ENCODE measurements around the gene VAMP5. TPM values are rescaled to one million over a fixed set of nuclear protein-coding genes. Genes with fewer than 3 reads are reported as not detected.

Gene VAMP5
- total and polyA plus RNA-seq, 2 experiments from 2014 or later: 0.87 to 7.8 TPM

DNA sequence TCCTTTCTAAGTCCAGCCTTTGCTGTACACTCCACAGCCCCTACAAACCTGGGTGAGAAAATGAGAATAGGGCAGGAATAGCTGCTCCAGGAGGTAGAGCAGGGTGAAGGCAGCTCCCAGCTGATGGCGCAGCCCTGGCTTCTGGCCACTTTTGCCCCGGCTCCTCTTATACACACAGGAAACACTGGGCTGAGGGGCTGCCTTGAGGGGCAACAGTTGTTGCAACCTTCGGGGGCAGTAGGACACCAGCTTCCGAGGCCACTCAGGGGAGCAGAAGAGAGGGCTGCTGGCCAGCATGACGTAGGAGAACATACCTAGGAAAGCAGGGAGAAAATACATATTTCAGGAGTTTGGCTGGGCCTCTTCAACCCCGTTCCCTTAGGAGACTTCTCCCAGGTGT lies 31.0 kb upstream of the VAMP5 start:
- Histone ChIP-seq H3K4me3 (no peak overlapping the region), H3K36me3 (ENCODE audit: insufficient read depth) (peaks cover 34% of the 10 kb centered on the region), H3K27ac (ENCODE audit: low read depth) (no peak overlapping the region), H3K9me2 (ENCODE audit: insufficient read depth) (no peaks in the 10 kb centered on the region), H3K27me3 (ENCODE audit: insufficient read depth) (no peaks in the 10 kb centered on the region), H3F3A (replicated peaks; ENCODE audit: low read depth) (peaks cover 3% of the 10 kb centered on the region; the same call in 1 of the 2 replicates), H3K4me1 (ENCODE audit: insufficient read depth) (no peaks in the 10 kb centered on the region), H4K20me1 (replicated peaks; ENCODE audit: insufficient read depth) (peaks cover 9% of the 10 kb centered on the region; the same call in 1 of the 2 replicates), H3K79me2 (replicated peaks; ENCODE audit: insufficient read depth) (peaks cover 4% of the 10 kb centered on the region; the same call in 1 of the 2 replicates), H2AFZ (no peak overlapping the region), H3K4me2 (no peak overlapping the region)
- H3K9me3 Mint-ChIP-seq: no peaks in the 10 kb centered on the region
- TF ChIP-seq EZH2phosphoT487 (IDR thresholded peaks at IDR 0.05; ENCODE audit: unreplicated experiment): no peak
- no peak for TF ChIP-seq NANOG (IDR thresholded peaks at IDR 0.05; ENCODE audit: borderline replicate concordance)
- TF ChIP-seq STAT1 (IDR thresholded peaks at IDR 0.05; ENCODE audit: unreplicated experiment): no peak
- TF ChIP-seq, protein P1, sequence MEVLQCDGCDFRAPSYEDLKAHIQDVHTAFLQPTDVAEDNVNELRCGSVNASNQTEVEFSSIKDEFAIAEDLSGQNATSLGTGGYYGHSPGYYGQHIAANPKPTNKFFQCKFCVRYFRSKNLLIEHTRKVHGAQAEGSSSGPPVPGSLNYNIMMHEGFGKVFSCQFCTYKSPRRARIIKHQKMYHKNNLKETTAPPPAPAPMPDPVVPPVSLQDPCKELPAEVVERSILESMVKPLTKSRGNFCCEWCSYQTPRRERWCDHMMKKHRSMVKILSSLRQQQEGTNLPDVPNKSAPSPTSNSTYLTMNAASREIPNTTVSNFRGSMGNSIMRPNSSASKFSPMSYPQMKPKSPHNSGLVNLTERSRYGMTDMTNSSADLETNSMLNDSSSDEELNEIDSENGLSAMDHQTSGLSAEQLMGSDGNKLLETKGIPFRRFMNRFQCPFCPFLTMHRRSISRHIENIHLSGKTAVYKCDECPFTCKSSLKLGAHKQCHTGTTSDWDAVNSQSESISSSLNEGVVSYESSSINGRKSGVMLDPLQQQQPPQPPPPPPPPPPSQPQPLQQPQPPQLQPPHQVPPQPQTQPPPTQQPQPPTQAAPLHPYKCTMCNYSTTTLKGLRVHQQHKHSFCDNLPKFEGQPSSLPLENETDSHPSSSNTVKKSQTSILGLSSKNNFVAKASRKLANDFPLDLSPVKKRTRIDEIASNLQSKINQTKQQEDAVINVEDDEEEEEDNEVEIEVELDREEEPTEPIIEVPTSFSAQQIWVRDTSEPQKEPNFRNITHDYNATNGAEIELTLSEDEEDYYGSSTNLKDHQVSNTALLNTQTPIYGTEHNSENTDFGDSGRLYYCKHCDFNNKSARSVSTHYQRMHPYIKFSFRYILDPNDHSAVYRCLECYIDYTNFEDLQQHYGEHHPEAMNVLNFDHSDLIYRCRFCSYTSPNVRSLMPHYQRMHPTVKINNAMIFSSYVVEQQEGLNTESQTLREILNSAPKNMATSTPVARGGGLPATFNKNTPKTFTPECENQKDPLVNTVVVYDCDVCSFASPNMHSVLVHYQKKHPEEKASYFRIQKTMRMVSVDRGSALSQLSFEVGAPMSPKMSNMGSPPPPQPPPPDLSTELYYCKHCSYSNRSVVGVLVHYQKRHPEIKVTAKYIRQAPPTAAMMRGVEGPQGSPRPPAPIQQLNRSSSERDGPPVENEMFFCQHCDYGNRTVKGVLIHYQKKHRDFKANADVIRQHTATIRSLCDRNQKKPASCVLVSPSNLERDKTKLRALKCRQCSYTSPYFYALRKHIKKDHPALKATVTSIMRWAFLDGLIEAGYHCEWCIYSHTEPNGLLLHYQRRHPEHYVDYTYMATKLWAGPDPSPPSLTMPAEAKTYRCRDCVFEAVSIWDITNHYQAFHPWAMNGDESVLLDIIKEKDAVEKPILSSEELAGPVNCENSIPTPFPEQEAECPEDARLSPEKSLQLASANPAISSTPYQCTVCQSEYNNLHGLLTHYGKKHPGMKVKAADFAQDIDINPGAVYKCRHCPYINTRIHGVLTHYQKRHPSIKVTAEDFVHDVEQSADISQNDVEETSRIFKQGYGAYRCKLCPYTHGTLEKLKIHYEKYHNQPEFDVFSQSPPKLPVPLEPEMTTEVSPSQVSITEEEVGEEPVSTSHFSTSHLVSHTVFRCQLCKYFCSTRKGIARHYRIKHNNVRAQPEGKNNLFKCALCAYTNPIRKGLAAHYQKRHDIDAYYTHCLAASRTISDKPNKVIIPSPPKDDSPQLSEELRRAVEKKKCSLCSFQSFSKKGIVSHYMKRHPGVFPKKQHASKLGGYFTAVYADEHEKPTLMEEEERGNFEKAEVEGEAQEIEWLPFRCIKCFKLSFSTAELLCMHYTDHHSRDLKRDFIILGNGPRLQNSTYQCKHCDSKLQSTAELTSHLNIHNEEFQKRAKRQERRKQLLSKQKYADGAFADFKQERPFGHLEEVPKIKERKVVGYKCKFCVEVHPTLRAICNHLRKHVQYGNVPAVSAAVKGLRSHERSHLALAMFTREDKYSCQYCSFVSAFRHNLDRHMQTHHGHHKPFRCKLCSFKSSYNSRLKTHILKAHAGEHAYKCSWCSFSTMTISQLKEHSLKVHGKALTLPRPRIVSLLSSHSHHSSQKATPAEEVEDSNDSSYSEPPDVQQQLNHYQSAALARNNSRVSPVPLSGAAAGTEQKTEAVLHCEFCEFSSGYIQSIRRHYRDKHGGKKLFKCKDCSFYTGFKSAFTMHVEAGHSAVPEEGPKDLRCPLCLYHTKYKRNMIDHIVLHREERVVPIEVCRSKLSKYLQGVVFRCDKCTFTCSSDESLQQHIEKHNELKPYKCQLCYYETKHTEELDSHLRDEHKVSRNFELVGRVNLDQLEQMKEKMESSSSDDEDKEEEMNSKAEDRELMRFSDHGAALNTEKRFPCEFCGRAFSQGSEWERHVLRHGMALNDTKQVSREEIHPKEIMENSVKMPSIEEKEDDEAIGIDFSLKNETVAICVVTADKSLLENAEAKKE (CRISPR knock-in tag; IDR thresholded peaks at IDR 0.05): no peak
- TF ChIP-seq, protein P2, sequence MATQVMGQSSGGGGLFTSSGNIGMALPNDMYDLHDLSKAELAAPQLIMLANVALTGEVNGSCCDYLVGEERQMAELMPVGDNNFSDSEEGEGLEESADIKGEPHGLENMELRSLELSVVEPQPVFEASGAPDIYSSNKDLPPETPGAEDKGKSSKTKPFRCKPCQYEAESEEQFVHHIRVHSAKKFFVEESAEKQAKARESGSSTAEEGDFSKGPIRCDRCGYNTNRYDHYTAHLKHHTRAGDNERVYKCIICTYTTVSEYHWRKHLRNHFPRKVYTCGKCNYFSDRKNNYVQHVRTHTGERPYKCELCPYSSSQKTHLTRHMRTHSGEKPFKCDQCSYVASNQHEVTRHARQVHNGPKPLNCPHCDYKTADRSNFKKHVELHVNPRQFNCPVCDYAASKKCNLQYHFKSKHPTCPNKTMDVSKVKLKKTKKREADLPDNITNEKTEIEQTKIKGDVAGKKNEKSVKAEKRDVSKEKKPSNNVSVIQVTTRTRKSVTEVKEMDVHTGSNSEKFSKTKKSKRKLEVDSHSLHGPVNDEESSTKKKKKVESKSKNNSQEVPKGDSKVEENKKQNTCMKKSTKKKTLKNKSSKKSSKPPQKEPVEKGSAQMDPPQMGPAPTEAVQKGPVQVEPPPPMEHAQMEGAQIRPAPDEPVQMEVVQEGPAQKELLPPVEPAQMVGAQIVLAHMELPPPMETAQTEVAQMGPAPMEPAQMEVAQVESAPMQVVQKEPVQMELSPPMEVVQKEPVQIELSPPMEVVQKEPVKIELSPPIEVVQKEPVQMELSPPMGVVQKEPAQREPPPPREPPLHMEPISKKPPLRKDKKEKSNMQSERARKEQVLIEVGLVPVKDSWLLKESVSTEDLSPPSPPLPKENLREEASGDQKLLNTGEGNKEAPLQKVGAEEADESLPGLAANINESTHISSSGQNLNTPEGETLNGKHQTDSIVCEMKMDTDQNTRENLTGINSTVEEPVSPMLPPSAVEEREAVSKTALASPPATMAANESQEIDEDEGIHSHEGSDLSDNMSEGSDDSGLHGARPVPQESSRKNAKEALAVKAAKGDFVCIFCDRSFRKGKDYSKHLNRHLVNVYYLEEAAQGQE (IDR thresholded peaks at IDR 0.05; ENCODE audit: unreplicated experiment): no peak
- no peak for TF ChIP-seq CREB1 (CRISPR knock-in tag; IDR thresholded peaks at IDR 0.05; ENCODE audit: low read depth)
- TF ChIP-seq ZNF331 (CRISPR knock-in tag; IDR thresholded peaks at IDR 0.05; ENCODE audit: low read depth): no peak
- no peak for TF ChIP-seq EZH2 (IDR thresholded peaks at IDR 0.05; ENCODE audit: low read depth, unreplicated experiment)
- TF ChIP-seq, protein P3, sequence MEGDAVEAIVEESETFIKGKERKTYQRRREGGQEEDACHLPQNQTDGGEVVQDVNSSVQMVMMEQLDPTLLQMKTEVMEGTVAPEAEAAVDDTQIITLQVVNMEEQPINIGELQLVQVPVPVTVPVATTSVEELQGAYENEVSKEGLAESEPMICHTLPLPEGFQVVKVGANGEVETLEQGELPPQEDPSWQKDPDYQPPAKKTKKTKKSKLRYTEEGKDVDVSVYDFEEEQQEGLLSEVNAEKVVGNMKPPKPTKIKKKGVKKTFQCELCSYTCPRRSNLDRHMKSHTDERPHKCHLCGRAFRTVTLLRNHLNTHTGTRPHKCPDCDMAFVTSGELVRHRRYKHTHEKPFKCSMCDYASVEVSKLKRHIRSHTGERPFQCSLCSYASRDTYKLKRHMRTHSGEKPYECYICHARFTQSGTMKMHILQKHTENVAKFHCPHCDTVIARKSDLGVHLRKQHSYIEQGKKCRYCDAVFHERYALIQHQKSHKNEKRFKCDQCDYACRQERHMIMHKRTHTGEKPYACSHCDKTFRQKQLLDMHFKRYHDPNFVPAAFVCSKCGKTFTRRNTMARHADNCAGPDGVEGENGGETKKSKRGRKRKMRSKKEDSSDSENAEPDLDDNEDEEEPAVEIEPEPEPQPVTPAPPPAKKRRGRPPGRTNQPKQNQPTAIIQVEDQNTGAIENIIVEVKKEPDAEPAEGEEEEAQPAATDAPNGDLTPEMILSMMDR (conservative IDR thresholded peaks at IDR 0.05; ENCODE audit: low read depth in 2 of 2): no peak
- TF ChIP-seq JUNB (IDR thresholded peaks at IDR 0.05; ENCODE audit: unreplicated experiment): no peak
- DNase-seq (ENCODE audit: low spot score) (no peak), ATAC-seq (no peak)
- H3K4me3 Mint-ChIP-seq: no peak overlapping the region
- peaks cover 7% of the 10 kb centered on the region; the same call in 2 of the 3 replicates for H3K4me1 Mint-ChIP-seq
- H3K27ac Mint-ChIP-seq: no peak overlapping the region
- peaks cover 59% of the 10 kb centered on the region for H3K36me3 Mint-ChIP-seq (ENCODE audit: low read depth)
- peaks cover 6% of the 10 kb centered on the region for H3K27me3 Mint-ChIP-seq (ENCODE audit: insufficient read depth, low read depth, poor library complexity)

Measured in GM23338 (cell line).